Measurements from ENCODE around the gene FKBP1A.

DNA sequence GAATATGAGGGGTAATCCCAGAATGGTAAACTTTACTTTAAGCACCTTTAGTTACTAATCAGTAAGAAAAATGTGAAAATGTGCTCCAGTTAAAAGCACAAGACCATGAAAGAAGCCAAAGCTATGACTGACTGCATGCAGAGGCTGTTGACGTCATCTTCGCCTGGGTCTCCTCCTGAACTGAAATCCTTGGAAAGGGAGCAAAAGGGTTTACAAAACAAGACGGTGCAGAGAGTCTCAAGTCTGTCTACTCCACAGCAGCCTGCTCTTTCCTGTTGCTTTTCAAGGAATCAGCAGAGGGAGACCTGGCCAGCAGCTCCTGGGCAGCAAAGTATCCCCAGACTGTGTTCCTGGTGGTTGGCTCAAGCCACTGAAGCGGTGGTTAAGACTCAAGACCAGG is 10.2 kb downstream of the FKBP1A start:
- TF ChIP-seq ZNF302 (tag by site-specific recombination; IDR thresholded peaks at IDR 0.05; ENCODE audit: low read depth) = no peak
- TF ChIP-seq, protein P1, sequence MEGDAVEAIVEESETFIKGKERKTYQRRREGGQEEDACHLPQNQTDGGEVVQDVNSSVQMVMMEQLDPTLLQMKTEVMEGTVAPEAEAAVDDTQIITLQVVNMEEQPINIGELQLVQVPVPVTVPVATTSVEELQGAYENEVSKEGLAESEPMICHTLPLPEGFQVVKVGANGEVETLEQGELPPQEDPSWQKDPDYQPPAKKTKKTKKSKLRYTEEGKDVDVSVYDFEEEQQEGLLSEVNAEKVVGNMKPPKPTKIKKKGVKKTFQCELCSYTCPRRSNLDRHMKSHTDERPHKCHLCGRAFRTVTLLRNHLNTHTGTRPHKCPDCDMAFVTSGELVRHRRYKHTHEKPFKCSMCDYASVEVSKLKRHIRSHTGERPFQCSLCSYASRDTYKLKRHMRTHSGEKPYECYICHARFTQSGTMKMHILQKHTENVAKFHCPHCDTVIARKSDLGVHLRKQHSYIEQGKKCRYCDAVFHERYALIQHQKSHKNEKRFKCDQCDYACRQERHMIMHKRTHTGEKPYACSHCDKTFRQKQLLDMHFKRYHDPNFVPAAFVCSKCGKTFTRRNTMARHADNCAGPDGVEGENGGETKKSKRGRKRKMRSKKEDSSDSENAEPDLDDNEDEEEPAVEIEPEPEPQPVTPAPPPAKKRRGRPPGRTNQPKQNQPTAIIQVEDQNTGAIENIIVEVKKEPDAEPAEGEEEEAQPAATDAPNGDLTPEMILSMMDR (tag by site-specific recombination; IDR thresholded peaks at IDR 0.05) = no peak
- TF ChIP-seq ZFP37 (tag by site-specific recombination; IDR thresholded peaks at IDR 0.05) = no peak
- no peak for TF ChIP-seq ZNF274 (IDR thresholded peaks at IDR 0.05; ENCODE audit: low read length)
- TF ChIP-seq ZNF274 (tag by site-specific recombination; IDR thresholded peaks at IDR 0.05; ENCODE audit: borderline replicate concordance) = no peak
- TF ChIP-seq, protein P2, sequence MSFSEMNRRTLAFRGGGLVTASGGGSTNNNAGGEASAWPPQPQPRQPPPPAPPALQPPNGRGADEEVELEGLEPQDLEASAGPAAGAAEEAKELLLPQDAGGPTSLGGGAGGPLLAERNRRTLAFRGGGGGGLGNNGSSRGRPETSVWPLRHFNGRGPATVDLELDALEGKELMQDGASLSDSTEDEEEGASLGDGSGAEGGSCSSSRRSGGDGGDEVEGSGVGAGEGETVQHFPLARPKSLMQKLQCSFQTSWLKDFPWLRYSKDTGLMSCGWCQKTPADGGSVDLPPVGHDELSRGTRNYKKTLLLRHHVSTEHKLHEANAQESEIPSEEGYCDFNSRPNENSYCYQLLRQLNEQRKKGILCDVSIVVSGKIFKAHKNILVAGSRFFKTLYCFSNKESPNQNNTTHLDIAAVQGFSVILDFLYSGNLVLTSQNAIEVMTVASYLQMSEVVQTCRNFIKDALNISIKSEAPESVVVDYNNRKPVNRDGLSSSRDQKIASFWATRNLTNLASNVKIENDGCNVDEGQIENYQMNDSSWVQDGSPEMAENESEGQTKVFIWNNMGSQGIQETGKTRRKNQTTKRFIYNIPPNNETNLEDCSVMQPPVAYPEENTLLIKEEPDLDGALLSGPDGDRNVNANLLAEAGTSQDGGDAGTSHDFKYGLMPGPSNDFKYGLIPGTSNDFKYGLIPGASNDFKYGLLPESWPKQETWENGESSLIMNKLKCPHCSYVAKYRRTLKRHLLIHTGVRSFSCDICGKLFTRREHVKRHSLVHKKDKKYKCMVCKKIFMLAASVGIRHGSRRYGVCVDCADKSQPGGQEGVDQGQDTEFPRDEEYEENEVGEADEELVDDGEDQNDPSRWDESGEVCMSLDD (tag by site-specific recombination; IDR thresholded peaks at IDR 0.05) = no peak
- no peak for TF ChIP-seq ZNF24 (tag by site-specific recombination; IDR thresholded peaks at IDR 0.05)
- TF ChIP-seq YY1 (tag by site-specific recombination; IDR thresholded peaks at IDR 0.05) = no peak
